Measurements from ENCODE around the gene ZNF627.

ZNF627 gene

DNA sequence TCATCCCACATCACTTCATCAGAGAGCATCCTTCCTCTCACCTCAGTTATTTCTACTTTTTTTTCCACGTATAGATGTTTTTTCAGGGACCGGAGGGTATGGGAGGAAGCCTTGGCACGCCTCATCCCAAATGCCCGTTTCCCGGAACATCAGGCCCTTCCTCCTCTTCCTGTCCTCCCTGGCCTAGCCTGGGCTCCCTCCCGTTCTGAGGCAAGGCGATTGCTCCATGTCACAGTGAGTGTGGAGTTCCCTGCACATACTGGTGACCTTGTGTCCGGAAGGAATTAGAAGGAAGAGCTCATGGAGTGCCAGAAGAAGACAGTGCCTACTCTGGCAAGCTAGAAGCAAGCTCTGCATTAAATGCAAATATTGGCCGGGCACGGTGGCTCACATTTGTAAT, 1.1 kb upstream of the ZNF627 start:
- CTCF ChIA-PET: interaction anchor here (0.6 to 0.8 kb wide), 2 partner anchors 36 to 297 kb away, joined by 3 read pairs; no protein-coding TSS in a partner anchor
- no peak overlapping the region for H3K4me3 ChIP-seq (ENCODE audit: low read depth, low read length)
- TF ChIP-seq EGR2 (tag by site-specific recombination; IDR thresholded peaks at IDR 0.05; ENCODE audit: low read depth): no peak
- TF ChIP-seq, protein P1, sequence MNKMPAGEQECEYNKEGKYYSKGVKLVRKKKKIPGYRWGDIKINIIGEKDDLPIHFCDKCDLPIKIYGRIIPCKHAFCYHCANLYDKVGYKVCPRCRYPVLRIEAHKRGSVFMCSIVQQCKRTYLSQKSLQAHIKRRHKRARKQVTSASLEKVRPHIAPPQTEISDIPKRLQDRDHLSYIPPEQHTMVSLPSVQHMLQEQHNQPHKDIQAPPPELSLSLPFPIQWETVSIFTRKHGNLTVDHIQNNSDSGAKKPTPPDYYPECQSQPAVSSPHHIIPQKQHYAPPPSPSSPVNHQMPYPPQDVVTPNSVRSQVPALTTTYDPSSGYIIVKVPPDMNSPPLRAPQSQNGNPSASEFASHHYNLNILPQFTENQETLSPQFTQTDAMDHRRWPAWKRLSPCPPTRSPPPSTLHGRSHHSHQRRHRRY (tag by site-specific recombination; IDR thresholded peaks at IDR 0.05): no peak
- TF ChIP-seq ZNF274 (IDR thresholded peaks at IDR 0.05; ENCODE audit: low read length): no peak
- TF ChIP-seq ZNF274 (tag by site-specific recombination; IDR thresholded peaks at IDR 0.05; ENCODE audit: borderline replicate concordance): no peak
- no peak for TF ChIP-seq KLF9 (tag by site-specific recombination; IDR thresholded peaks at IDR 0.05; ENCODE audit: low read depth)
- no peak for TF ChIP-seq ZNF596 (tag by site-specific recombination; IDR thresholded peaks at IDR 0.05)
- TF ChIP-seq MZF1 (tag by site-specific recombination; IDR thresholded peaks at IDR 0.05; ENCODE audit: borderline replicate concordance): no peak
- TF ChIP-seq, protein P2, sequence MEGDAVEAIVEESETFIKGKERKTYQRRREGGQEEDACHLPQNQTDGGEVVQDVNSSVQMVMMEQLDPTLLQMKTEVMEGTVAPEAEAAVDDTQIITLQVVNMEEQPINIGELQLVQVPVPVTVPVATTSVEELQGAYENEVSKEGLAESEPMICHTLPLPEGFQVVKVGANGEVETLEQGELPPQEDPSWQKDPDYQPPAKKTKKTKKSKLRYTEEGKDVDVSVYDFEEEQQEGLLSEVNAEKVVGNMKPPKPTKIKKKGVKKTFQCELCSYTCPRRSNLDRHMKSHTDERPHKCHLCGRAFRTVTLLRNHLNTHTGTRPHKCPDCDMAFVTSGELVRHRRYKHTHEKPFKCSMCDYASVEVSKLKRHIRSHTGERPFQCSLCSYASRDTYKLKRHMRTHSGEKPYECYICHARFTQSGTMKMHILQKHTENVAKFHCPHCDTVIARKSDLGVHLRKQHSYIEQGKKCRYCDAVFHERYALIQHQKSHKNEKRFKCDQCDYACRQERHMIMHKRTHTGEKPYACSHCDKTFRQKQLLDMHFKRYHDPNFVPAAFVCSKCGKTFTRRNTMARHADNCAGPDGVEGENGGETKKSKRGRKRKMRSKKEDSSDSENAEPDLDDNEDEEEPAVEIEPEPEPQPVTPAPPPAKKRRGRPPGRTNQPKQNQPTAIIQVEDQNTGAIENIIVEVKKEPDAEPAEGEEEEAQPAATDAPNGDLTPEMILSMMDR (tag by site-specific recombination; IDR thresholded peaks at IDR 0.05): no peak
- TF ChIP-seq ZFP41 (tag by site-specific recombination; IDR thresholded peaks at IDR 0.05; ENCODE audit: borderline replicate concordance): no peak
- no peaks in the 10 kb centered on the region for H3K9me3 ChIP-seq (ENCODE audit: control insufficient read depth, insufficient read depth, low read depth, low read length)
- no peaks in the 10 kb centered on the region for H3K4me1 ChIP-seq (ENCODE audit: control insufficient read depth, insufficient read depth, low read length)
- peaks cover 8 to 10% of the 10 kb centered on the region in 2 experiments; a peak in 2 of 3 replicates for H3K36me3 ChIP-seq (ENCODE audit: control insufficient read depth in 2 of 2, insufficient read depth in 1 of 2, low read length in 2 of 2)
- POLR2A ChIA-PET: interaction anchor here (0.6 kb wide), 1 partner anchor 439 kb away, joined by 4 read pairs; no protein-coding TSS in a partner anchor
- H3K27ac ChIP-seq (ENCODE audit: extremely low read depth, low read depth, low read length): no peak overlapping the region

DNA sequence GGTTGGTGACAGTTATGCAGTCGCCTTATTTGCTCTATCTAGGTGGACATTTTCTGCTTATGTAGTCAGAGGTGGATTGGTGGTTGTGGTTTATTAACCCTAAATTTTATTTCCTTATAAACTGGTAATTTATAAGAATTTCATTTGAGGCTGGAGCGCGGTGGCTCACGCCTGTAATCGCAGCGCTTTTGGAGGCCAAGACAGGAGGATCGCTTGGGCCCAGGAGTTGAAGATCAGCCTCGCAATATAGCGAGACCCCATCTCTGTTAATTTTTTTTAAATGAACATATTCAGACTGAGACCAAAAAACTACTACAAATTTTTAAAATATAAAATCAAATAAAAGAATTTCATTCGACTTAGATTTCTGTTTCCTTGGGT, 810 bp downstream of the ZNF627 start:
- no peak for TF ChIP-seq ZFP37 (tag by site-specific recombination; IDR thresholded peaks at IDR 0.05)
- H3K36me3 ChIP-seq (ENCODE audit: control insufficient read depth in 2 of 2, insufficient read depth in 1 of 2, low read length in 2 of 2): peaks cover 10 to 16% of the 10 kb centered on the region in 2 experiments; a peak in 2 of 3 replicates
- ChIA-PET POLR2A (interaction anchor here (0.8 to 1.2 kb wide), 2 partner anchors 13 to 42 kb away, joined by 3 to 4 read pairs; no protein-coding TSS in a partner anchor), CTCF (interaction anchor here (0.6 to 0.7 kb wide), 2 partner anchors 289 to 504 kb away, joined by 3 to 4 read pairs; no protein-coding TSS in a partner anchor)
- H3K4me3 ChIP-seq (ENCODE audit: low read depth, low read length): peak overlapping the region; percentile 98
- H3K4me1 ChIP-seq (ENCODE audit: control insufficient read depth, insufficient read depth, low read length): no peaks in the 10 kb centered on the region
- H3K9me3 ChIP-seq (ENCODE audit: control insufficient read depth, insufficient read depth, low read depth, low read length): no peaks in the 10 kb centered on the region
- H3K27ac ChIP-seq (ENCODE audit: extremely low read depth, low read depth, low read length): 0 out of 2 replicates have a peak overlapping the region, but pooled peaks have one; percentile 85

DNA sequence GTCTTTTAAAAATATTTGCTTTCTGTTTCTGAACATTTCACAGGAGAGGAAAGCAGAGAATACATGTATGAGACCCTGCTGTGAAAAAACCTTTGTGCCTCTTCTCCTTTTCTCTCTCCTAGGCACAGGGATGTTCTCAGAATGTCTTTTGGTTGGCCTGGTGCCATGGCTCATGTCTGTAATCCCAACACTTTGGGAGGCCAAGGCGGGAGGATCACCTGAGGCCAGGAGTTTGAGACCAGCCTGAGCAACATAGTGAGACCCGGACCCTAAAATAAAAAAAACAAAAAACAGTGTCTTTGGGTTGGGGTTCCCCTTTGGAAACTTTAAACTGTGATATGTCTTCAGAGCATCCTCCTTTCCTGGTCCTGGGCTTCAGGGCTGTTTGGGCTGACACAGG, 1.5 kb downstream of the ZNF627 start:
- no peak overlapping the region for H3K4me3 ChIP-seq (ENCODE audit: low read depth, low read length)
- TF ChIP-seq TCF7L2 (IDR thresholded peaks at IDR 0.05; ENCODE audit: borderline replicate concordance, low read depth, low read length): no peak
- no peak for TF ChIP-seq ZIC2 (tag by site-specific recombination; IDR thresholded peaks at IDR 0.05)
- TF ChIP-seq, protein P1 (tag by site-specific recombination; IDR thresholded peaks at IDR 0.05): no peak
- no peak for TF ChIP-seq SCRT2 (tag by site-specific recombination; IDR thresholded peaks at IDR 0.05)
- TF ChIP-seq ZNF561 (tag by site-specific recombination; IDR thresholded peaks at IDR 0.05; ENCODE audit: borderline replicate concordance): no peak
- TF ChIP-seq, protein P3, sequence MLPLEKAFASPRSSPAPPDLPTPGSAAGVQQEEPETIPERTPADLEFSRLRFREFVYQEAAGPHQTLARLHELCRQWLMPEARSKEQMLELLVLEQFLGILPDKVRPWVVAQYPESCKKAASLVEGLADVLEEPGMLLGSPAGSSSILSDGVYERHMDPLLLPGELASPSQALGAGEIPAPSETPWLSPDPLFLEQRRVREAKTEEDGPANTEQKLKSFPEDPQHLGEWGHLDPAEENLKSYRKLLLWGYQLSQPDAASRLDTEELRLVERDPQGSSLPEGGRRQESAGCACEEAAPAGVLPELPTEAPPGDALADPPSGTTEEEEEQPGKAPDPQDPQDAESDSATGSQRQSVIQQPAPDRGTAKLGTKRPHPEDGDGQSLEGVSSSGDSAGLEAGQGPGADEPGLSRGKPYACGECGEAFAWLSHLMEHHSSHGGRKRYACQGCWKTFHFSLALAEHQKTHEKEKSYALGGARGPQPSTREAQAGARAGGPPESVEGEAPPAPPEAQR (tag by site-specific recombination; IDR thresholded peaks at IDR 0.05): no peak
- TF ChIP-seq, protein P4, sequence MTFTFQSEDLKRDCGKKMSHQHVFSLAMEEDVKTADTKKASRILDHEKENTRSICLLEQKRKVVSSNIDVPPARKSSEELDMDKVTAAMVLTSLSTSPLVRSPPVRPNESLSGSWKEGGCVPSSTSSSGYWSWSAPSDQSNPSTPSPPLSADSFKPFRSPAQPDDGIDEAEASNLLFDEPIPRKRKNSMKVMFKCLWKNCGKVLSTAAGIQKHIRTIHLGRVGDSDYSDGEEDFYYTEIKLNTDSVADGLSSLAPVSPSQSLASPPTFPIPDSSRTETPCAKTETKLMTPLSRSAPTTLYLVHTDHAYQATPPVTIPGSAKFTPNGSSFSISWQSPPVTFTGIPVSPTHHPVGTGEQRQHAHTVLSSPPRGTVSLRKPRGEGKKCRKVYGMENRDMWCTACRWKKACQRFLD (tag by site-specific recombination; IDR thresholded peaks at IDR 0.05): no peak
- TF ChIP-seq ZNF473 (tag by site-specific recombination; IDR thresholded peaks at IDR 0.05): no peak
- no peak for TF ChIP-seq SP3 (tag by site-specific recombination; IDR thresholded peaks at IDR 0.05)
- no peak for TF ChIP-seq TRIM28 (IDR thresholded peaks at IDR 0.05; ENCODE audit: borderline replicate concordance, low read length)
- no peak for TF ChIP-seq ZBTB17 (tag by site-specific recombination; IDR thresholded peaks at IDR 0.05)
- no peak for TF ChIP-seq ZNF776 (tag by site-specific recombination; IDR thresholded peaks at IDR 0.05; ENCODE audit: borderline replicate concordance)
- no peak for TF ChIP-seq ZNF768 (tag by site-specific recombination; IDR thresholded peaks at IDR 0.05)
- TF ChIP-seq SALL2 (tag by site-specific recombination; IDR thresholded peaks at IDR 0.05; ENCODE audit: borderline replicate concordance): no peak
- ChIA-PET POLR2A (no interaction called here), CTCF (interaction anchor here (0.6 to 1.0 kb wide), 2 partner anchors 9 to 70 kb away, joined by 4 read pairs; no protein-coding TSS in a partner anchor)
- no peak overlapping the region for H3K27ac ChIP-seq (ENCODE audit: extremely low read depth, low read depth, low read length)
- peaks cover 10 to 16% of the 10 kb centered on the region in 2 experiments; a peak in 2 of 3 replicates for H3K36me3 ChIP-seq (ENCODE audit: control insufficient read depth in 2 of 2, insufficient read depth in 1 of 2, low read length in 2 of 2)
- no peaks in the 10 kb centered on the region for H3K4me1 ChIP-seq (ENCODE audit: control insufficient read depth, insufficient read depth, low read length)
- H3K9me3 ChIP-seq (ENCODE audit: control insufficient read depth, insufficient read depth, low read depth, low read length): no peaks in the 10 kb centered on the region
